AG04449 (cell line): ENCODE measurements around the gene ZNF564.

ENCODE experiments used
- CTCF ChIA-PET: fragments of 350-600 bp; formaldehyde crosslinking; extraction: SDS; loops from one replicate; lab custom pipeline; 2021; ENCODE audit warnings: antibody characterized with exemption; lab: Yijun Ruan, JAX
- POLR2A ChIA-PET: fragments of 400-600, 350-600 bp; formaldehyde crosslinking; extraction: SDS; loops from one replicate; lab custom pipeline; 2020; ENCODE audit warnings: antibody characterized with exemption, inconsistent platforms; lab: Yijun Ruan, JAX
- DNase-seq: peaks from one replicate; pipeline ENCODE4 v3.0.0-alpha.2; 2010; ENCODE audit warnings: low read depth, low spot score
- H3K4me3 ChIP-seq: 2 replicates; pipeline ENCODE4 v1.5.1; 2011; ENCODE audit warnings: low read depth, mild to moderate bottlenecking, control low read depth, low read length
- CTCF ChIP-seq: IDR thresholded peaks from one replicate; pipeline ENCODE4 v1.5.1; 2011; ENCODE audit warnings: mild to moderate bottlenecking, moderate library complexity, low read length, control low read depth, inconsistent platforms; ENCODE audit not compliant: insufficient read depth; ENCODE audit errors: missing control alignments

Gene ZNF564

GRCh38 chr19:12546903-12547302, 4.4 kb downstream of the ZNF564 start:
- H3K4me3 ChIP-seq, result no peak overlapping the region
- TF ChIP-seq CTCF, result no peak
- CTCF ChIA-PET, result no interaction called here
- no peak for DNase-seq
- POLR2A ChIA-PET, result no interaction called here

- POLR2A ChIA-PET, result no interaction called here
- no peak overlapping the region for H3K4me3 ChIP-seq
- no peak for TF ChIP-seq CTCF
- CTCF ChIA-PET, result no interaction called here
- no peak for DNase-seq
These were observed 5.2 kb downstream of the ZNF564 start for GRCh38 chr19:12546068-12546467.

GRCh38 chr19:12545267-12545666, 6.0 kb downstream of the ZNF564 start:
- ChIA-PET CTCF (no interaction called here), POLR2A (interaction anchor here (0.6 kb wide), 1 partner anchor 592 kb away, joined by 3 read pairs; no protein-coding TSS in a partner anchor)
- no peak overlapping the region for H3K4me3 ChIP-seq
- TF ChIP-seq CTCF, result no peak
- no peak for DNase-seq

- H3K4me3 ChIP-seq, result no peak overlapping the region
- CTCF ChIA-PET, result no interaction called here
- POLR2A ChIA-PET, result no interaction called here
- TF ChIP-seq CTCF, result no peak
- DNase-seq, result no peak
These were observed 6.8 kb downstream of the ZNF564 start for GRCh38 chr19:12544401-12544876.

- H3K4me3 ChIP-seq, result no peak overlapping the region
- no peak for DNase-seq
- no peak for TF ChIP-seq CTCF
- CTCF ChIA-PET, result no interaction called here
- POLR2A ChIA-PET, result no interaction called here
These were observed 7.4 kb downstream of the ZNF564 start for GRCh38 chr19:12543855-12544254.

- POLR2A ChIA-PET, result no interaction called here
- H3K4me3 ChIP-seq, result no peak overlapping the region
- TF ChIP-seq CTCF, result no peak
- CTCF ChIA-PET, result no interaction called here
- no peak for DNase-seq
These were observed 24.0 kb downstream of the ZNF564 start for GRCh38 chr19:12527034-12527836.
